Thyroid gland (tissue), 4 donors: ENCODE data around the gene SPINDOC.

Experiments
- POLR2A ChIP-seq, 2 donors: fragments of 450-650 bp; IDR thresholded peaks; one replicate each; pipeline ENCODE4 v1.6.1; 2017; ENCODE audit warnings: antibody characterized with exemption in 2 of 2, mild to moderate bottlenecking in 2 of 2, moderate library complexity in 1 of 2
- TF ChIP-seq, protein P1 (sequence below), 6 experiments: fragments of 200-600 bp in 3 of 6; fragments of 450-650 bp in 3 of 6; sonication (generic) in 3 of 6; IDR thresholded peaks; one replicate each; pipeline ENCODE4 v1.5.1; 2016 to 2019; ENCODE audit warnings: antibody characterized with exemption in 6 of 6, mild to moderate bottlenecking in 2 of 6, inconsistent platforms in 1 of 6, moderate library complexity in 1 of 6

DNA sequence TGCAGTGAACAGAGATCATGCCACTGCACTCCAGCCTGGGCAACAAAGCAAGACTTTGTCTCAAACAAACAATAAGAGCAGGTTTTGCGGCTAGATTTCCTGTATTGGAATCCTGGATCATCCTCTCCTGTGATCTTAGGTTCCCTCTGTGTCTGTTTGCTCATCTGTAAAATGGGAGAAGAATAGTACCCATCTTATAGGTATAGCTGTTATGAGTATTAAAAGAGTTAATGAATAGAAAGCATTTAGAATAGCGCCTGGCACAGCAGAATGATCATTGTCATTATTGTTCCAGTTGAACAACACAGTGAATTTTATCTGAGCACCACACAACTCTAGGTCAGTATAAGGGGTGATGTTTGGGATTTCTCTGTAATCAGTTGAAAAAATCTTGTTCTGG is 36.4 kb downstream of the SPINDOC start:
- TF ChIP-seq, protein P1, sequence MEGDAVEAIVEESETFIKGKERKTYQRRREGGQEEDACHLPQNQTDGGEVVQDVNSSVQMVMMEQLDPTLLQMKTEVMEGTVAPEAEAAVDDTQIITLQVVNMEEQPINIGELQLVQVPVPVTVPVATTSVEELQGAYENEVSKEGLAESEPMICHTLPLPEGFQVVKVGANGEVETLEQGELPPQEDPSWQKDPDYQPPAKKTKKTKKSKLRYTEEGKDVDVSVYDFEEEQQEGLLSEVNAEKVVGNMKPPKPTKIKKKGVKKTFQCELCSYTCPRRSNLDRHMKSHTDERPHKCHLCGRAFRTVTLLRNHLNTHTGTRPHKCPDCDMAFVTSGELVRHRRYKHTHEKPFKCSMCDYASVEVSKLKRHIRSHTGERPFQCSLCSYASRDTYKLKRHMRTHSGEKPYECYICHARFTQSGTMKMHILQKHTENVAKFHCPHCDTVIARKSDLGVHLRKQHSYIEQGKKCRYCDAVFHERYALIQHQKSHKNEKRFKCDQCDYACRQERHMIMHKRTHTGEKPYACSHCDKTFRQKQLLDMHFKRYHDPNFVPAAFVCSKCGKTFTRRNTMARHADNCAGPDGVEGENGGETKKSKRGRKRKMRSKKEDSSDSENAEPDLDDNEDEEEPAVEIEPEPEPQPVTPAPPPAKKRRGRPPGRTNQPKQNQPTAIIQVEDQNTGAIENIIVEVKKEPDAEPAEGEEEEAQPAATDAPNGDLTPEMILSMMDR (IDR thresholded peaks at IDR 0.05) = no peak
- TF ChIP-seq POLR2A (IDR thresholded peaks at IDR 0.05) = no peak
